ENCODE data around the gene LCOR.
"Not testable (repeated sequence)": the region's sequence is repeated elsewhere in the genome, so short reads cannot be mapped to it uniquely, and the experiment has no call there.

LCOR gene

GRCh38 chr10:96922978-96923948, 91.2 kb downstream of the LCOR start:
- H3K36me3 Mint-ChIP-seq = peaks cover 23% of the 10 kb centered on the region
- H3K9me3 Mint-ChIP-seq = no peaks in the 10 kb centered on the region
- no peak overlapping the region for H3K27ac Mint-ChIP-seq

GRCh38 chr10:96924861-96925260, 92.8 kb downstream of the LCOR start:
- no peaks in the 10 kb centered on the region for H3K9me3 Mint-ChIP-seq
- no peaks in the 10 kb centered on the region for H3K27me3 Mint-ChIP-seq
- H3K27ac Mint-ChIP-seq = no peak overlapping the region
- no peak overlapping the region for H3K4me3 Mint-ChIP-seq
- H3K4me1 Mint-ChIP-seq = peaks cover 30% of the 10 kb centered on the region
- H3K36me3 Mint-ChIP-seq = peaks cover 25% of the 10 kb centered on the region

More at GRCh38 chr10:96922978-96923948, 91.2 kb downstream of the LCOR start:
- Mint-ChIP-seq H3K4me1 (peaks cover 27% of the 10 kb centered on the region), H3K4me3 (no peak overlapping the region), H3K27me3 (no peaks in the 10 kb centered on the region)

GRCh38 chr10:96930469-96930868, 98.4 kb downstream of the LCOR start:
- no peaks in the 10 kb centered on the region for H3K9me3 Mint-ChIP-seq
- H3K4me1 Mint-ChIP-seq = peaks cover 41% of the 10 kb centered on the region
- H3K27ac Mint-ChIP-seq = no peak overlapping the region
- no peak overlapping the region for H3K4me3 Mint-ChIP-seq
- no peaks in the 10 kb centered on the region for H3K27me3 Mint-ChIP-seq
- peaks cover 20% of the 10 kb centered on the region for H3K36me3 Mint-ChIP-seq

GRCh38 chr10:96935148-96935547, 103.0 kb downstream of the LCOR start:
- Mint-ChIP-seq H3K27ac (no peak overlapping the region), H3K4me3 (no peak overlapping the region), H3K9me3 (no peaks in the 10 kb centered on the region), H3K4me1 (peaks cover 18% of the 10 kb centered on the region), H3K36me3 (peaks cover 11% of the 10 kb centered on the region), H3K27me3 (no peaks in the 10 kb centered on the region)

- H3K27me3 Mint-ChIP-seq = no peaks in the 10 kb centered on the region
These were observed 103.7 kb downstream of the LCOR start for GRCh38 chr10:96935810-96936209.

GRCh38 chr10:96943161-96943560, 111.1 kb downstream of the LCOR start:
- H3K4me1 Mint-ChIP-seq = peaks cover 23% of the 10 kb centered on the region
- H3K27me3 Mint-ChIP-seq, H3K36me3 Mint-ChIP-seq: not testable (repeated sequence)

More at GRCh38 chr10:96935810-96936209, 103.7 kb downstream of the LCOR start:
- Mint-ChIP-seq H3K4me3 (no peak overlapping the region), H3K4me1 (peaks cover 14% of the 10 kb centered on the region), H3K36me3 (peaks cover 11% of the 10 kb centered on the region), H3K27ac (no peak overlapping the region), H3K9me3 (no peaks in the 10 kb centered on the region)

GRCh38 chr10:96947036-96947435, 114.9 kb downstream of the LCOR start:
- H3K4me3 Mint-ChIP-seq = no peak overlapping the region
- peaks cover 39% of the 10 kb centered on the region for H3K4me1 Mint-ChIP-seq
- no peak overlapping the region for H3K27ac Mint-ChIP-seq
- H3K9me3 Mint-ChIP-seq = no peaks in the 10 kb centered on the region
- peaks cover 12% of the 10 kb centered on the region for H3K36me3 Mint-ChIP-seq
- no peaks in the 10 kb centered on the region for H3K27me3 Mint-ChIP-seq

More at GRCh38 chr10:96943161-96943560, 111.1 kb downstream of the LCOR start:
- not testable (repeated sequence) for H3K9me3 Mint-ChIP-seq, H3K27ac Mint-ChIP-seq, H3K4me3 Mint-ChIP-seq

GRCh38 chr10:96949039-96949683, 117.1 kb downstream of the LCOR start:
- Mint-ChIP-seq H3K4me1 (peaks cover 39% of the 10 kb centered on the region), H3K9me3 (no peaks in the 10 kb centered on the region), H3K36me3 (peaks cover 19% of the 10 kb centered on the region), H3K27me3 (no peaks in the 10 kb centered on the region), H3K27ac (no peak overlapping the region), H3K4me3 (no peak overlapping the region)

GRCh38 chr10:96951954-96952353, 119.9 kb downstream of the LCOR start:
- Mint-ChIP-seq H3K4me3 (no peak overlapping the region), H3K9me3 (no peaks in the 10 kb centered on the region), H3K27ac (no peak overlapping the region), H3K36me3 (peaks cover 30% of the 10 kb centered on the region), H3K27me3 (no peaks in the 10 kb centered on the region), H3K4me1 (peaks cover 26% of the 10 kb centered on the region)

- Mint-ChIP-seq H3K9me3 (no peaks in the 10 kb centered on the region), H3K36me3 (peaks cover 27% of the 10 kb centered on the region), H3K4me1 (no peaks in the 10 kb centered on the region), H3K4me3 (no peak overlapping the region), H3K27me3 (no peaks in the 10 kb centered on the region), H3K27ac (no peak overlapping the region)
These were observed 123.7 kb downstream of the LCOR start for GRCh38 chr10:96955794-96956193.

GRCh38 chr10:96958071-96958470, 126.0 kb downstream of the LCOR start:
- H3K4me1 Mint-ChIP-seq = no peaks in the 10 kb centered on the region
- H3K27me3 Mint-ChIP-seq = no peaks in the 10 kb centered on the region
- peak overlapping the region; percentile 55 for H3K27ac Mint-ChIP-seq
- no peak overlapping the region for H3K4me3 Mint-ChIP-seq
- peaks cover 21% of the 10 kb centered on the region for H3K36me3 Mint-ChIP-seq
- H3K9me3 Mint-ChIP-seq = no peaks in the 10 kb centered on the region

GRCh38 chr10:96959733-96960132, 127.6 kb downstream of the LCOR start:
- H3K36me3 Mint-ChIP-seq = peaks cover 14% of the 10 kb centered on the region
- no peak overlapping the region for H3K27ac Mint-ChIP-seq
- no peaks in the 10 kb centered on the region for H3K9me3 Mint-ChIP-seq
- H3K4me1 Mint-ChIP-seq = no peaks in the 10 kb centered on the region
- H3K27me3 Mint-ChIP-seq = no peaks in the 10 kb centered on the region
- no peak overlapping the region for H3K4me3 Mint-ChIP-seq

GRCh38 chr10:96960872-96961271, 128.8 kb downstream of the LCOR start:
- Mint-ChIP-seq H3K9me3 (no peaks in the 10 kb centered on the region), H3K36me3 (peaks cover 5% of the 10 kb centered on the region), H3K4me1 (no peaks in the 10 kb centered on the region), H3K4me3 (no peak overlapping the region), H3K27ac (peak overlapping the region; percentile 23), H3K27me3 (no peaks in the 10 kb centered on the region)

- no peaks in the 10 kb centered on the region for H3K27me3 Mint-ChIP-seq
- H3K9me3 Mint-ChIP-seq = no peaks in the 10 kb centered on the region
- peak overlapping the region; percentile 51 for H3K27ac Mint-ChIP-seq
These were observed 132.0 kb downstream of the LCOR start for GRCh38 chr10:96964131-96964530.

GRCh38 chr10:96967847-96968246, 135.7 kb downstream of the LCOR start:
- Mint-ChIP-seq H3K27me3 (no peaks in the 10 kb centered on the region), H3K4me1 (no peaks in the 10 kb centered on the region), H3K4me3 (no peak overlapping the region), H3K9me3 (no peaks in the 10 kb centered on the region), H3K27ac (no peak overlapping the region), H3K36me3 (no peaks in the 10 kb centered on the region)

More at GRCh38 chr10:96964131-96964530, 132.0 kb downstream of the LCOR start:
- Mint-ChIP-seq H3K4me3 (no peak overlapping the region), H3K36me3 (no peaks in the 10 kb centered on the region), H3K4me1 (no peaks in the 10 kb centered on the region)

Measured in activated naive CD4-positive, alpha-beta T cell treated with anti-CD3 and anti-CD28 coated beads, Interleukin-2, amount 50 U/mL, for 24 hours (primary cell).